Mesendoderm (in vitro differentiated cells): ENCODE data around the gene TNRC6C.

ENCODE experiments used
- DNase-seq: peaks from one replicate; pipeline ENCODE4 v3.0.0; 2013
- H2AK5ac ChIP-seq: 2 replicates; pipeline ENCODE4 v1.6.1; 2013; ENCODE audit warnings: low read length, inconsistent platforms
- H2BK120ac ChIP-seq: 2 replicates; pipeline ENCODE4 v1.6.1; 2013; ENCODE audit warnings: low read depth, mild to moderate bottlenecking, low read length, moderate library complexity, mixed read lengths
- H2BK15ac ChIP-seq: replicated peaks from 2 replicates; pipeline ENCODE4 v1.6.1; 2013; ENCODE audit warnings: low read depth, mild to moderate bottlenecking, moderate library complexity
- H2BK5ac ChIP-seq: 2 replicates; pipeline ENCODE4 v1.6.1; 2013; ENCODE audit warnings: low read length, inconsistent platforms
- H3K18ac ChIP-seq: 2 replicates; pipeline ENCODE4 v1.6.1; 2013; ENCODE audit warnings: mild to moderate bottlenecking, low read length, mixed read lengths
- H3K23ac ChIP-seq: one replicate; pipeline ENCODE4 v1.6.1; 2013; ENCODE audit warnings: low read length
- H3K27ac ChIP-seq: 2 replicates; pipeline ENCODE4 v1.5.1; 2013; ENCODE audit warnings: low read depth, mild to moderate bottlenecking, inconsistent platforms, low read length, moderate library complexity
- H3K27me3 ChIP-seq: 2 replicates; pipeline ENCODE4 v1.6.1; 2013; ENCODE audit warnings: low read length, control low read depth, mild to moderate bottlenecking, inconsistent platforms; ENCODE audit not compliant: insufficient read depth, poor library complexity
- H3K36me3 ChIP-seq: 2 replicates; pipeline ENCODE4 v1.6.1; 2013; ENCODE audit warnings: low read length, inconsistent platforms; ENCODE audit not compliant: control insufficient read depth, insufficient read depth
- H3K4ac ChIP-seq: one replicate; pipeline ENCODE4 v1.6.1; 2013; ENCODE audit warnings: low read depth, mild to moderate bottlenecking, low read length, moderate library complexity
- H3K4me1 ChIP-seq: 2 replicates; pipeline ENCODE4 v1.6.1; 2013; ENCODE audit warnings: low read depth, low read length, inconsistent platforms; ENCODE audit not compliant: control insufficient read depth
- H3K4me2 ChIP-seq: 2 replicates; pipeline ENCODE4 v1.6.1; 2013; ENCODE audit warnings: low read length
- H3K4me3 ChIP-seq: 2 replicates; pipeline ENCODE4 v1.5.1; 2013; ENCODE audit warnings: mild to moderate bottlenecking, low read length
- H3K56ac ChIP-seq: one replicate; pipeline ENCODE4 v1.6.1; 2013; ENCODE audit warnings: low read length
- H3K79me1 ChIP-seq: 2 replicates; pipeline ENCODE4 v1.6.1; 2013; ENCODE audit warnings: low read length, inconsistent platforms
- H3K79me2 ChIP-seq: 2 replicates; pipeline ENCODE4 v1.6.1; 2013; ENCODE audit warnings: mild to moderate bottlenecking, low read length; ENCODE audit not compliant: control insufficient read depth, insufficient read depth
- H3K9ac ChIP-seq: 2 replicates; pipeline ENCODE4 v1.6.1; 2013; ENCODE audit warnings: low read length, inconsistent platforms
- H4K5ac ChIP-seq: one replicate; pipeline ENCODE4 v1.6.1; 2013; ENCODE audit warnings: low read length
- H4K8ac ChIP-seq: one replicate; pipeline ENCODE4 v1.6.1; 2013; ENCODE audit warnings: low read depth, mild to moderate bottlenecking, control low read depth, low read length, moderate library complexity
- WGBS: extraction: QIAGEN DNeasy Blood & Tissue Kit; methylation state at CpG from one replicate; pipeline ENCODE4 v1.1.7; 2013; ENCODE audit warnings: low lambda C conversion rate, missing lambda C conversion rate; ENCODE audit not compliant: insufficient coverage; ENCODE audit errors: extremely low coverage; 5-methylcytosine and 5-hydroxymethylcytosine counted together

Gene TNRC6C

DNA sequence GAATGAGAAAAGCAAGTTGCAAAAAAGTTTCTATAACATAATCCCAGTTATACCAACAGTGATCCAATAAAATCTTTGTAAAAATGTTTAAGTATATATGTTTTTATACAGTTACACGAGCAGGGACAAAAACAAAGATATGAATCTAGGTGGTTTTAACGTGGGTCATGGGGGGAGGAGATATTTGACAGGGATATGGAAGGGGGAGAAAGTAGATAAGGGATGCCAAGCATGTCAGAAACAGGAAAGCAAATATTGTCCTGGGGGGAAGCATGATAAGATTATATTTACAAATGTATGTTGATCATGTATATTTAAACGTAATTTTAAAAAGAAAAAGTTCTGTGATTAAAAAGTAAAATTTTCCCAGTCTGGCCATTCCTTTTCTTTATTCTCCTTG lies 43.1 kb downstream of the TNRC6C start:
- no peak overlapping the region for H3K4me3 ChIP-seq
- H3K79me1 ChIP-seq, result peaks cover 7% of the 10 kb centered on the region
- no peaks in the 10 kb centered on the region for H3K27me3 ChIP-seq
- no peak for DNase-seq
- no peak overlapping the region for H3K4ac ChIP-seq
- H4K5ac ChIP-seq, result no peak overlapping the region
- H3K79me2 ChIP-seq, result no peaks in the 10 kb centered on the region
- peaks cover 2% of the 10 kb centered on the region for H3K4me1 ChIP-seq
- H3K23ac ChIP-seq, result no peak overlapping the region
- no peak overlapping the region for H3K27ac ChIP-seq
- no peak overlapping the region for H3K56ac ChIP-seq
- no peak overlapping the region for H2BK15ac ChIP-seq
- H3K36me3 ChIP-seq, result no peaks in the 10 kb centered on the region
- H4K8ac ChIP-seq, result no peak overlapping the region
- H2BK120ac ChIP-seq, result no peak overlapping the region
- H3K9ac ChIP-seq, result no peak overlapping the region
- H2BK5ac ChIP-seq, result no peak overlapping the region
- no peak overlapping the region for H3K4me2 ChIP-seq
- no peak overlapping the region for H3K18ac ChIP-seq
- no peak overlapping the region for H2AK5ac ChIP-seq
- WGBS, result no CpG with 5 or more reads among the region's 3 CpGs

DNA sequence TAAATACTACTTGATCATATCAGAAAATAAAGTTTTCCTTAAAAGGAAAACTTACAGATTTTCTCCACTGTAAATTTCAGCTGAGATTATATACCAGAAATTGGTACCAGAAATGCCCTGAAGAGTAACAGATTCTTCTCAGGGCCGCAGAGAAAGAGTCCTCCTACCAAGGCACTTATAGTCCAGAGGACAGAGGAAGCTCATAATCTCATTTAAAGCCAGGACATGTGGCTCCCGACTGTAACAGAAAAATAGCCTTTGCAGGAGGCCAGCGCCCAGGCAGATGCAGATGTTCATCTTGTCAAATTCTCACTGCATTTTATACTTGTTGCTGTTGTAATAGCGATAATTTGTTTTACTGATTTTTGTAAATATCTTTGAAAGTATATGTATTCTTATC lies 43.7 kb downstream of the TNRC6C start:
- no peak overlapping the region for H3K18ac ChIP-seq
- H4K8ac ChIP-seq, result no peak overlapping the region
- no peak overlapping the region for H2BK15ac ChIP-seq
- H2AK5ac ChIP-seq, result no peak overlapping the region
- no peak overlapping the region for H2BK120ac ChIP-seq
- no peak overlapping the region for H3K4me2 ChIP-seq
- H3K27me3 ChIP-seq, result no peaks in the 10 kb centered on the region
- no CpG with 5 or more reads among the region's 4 CpGs for WGBS
- no peak overlapping the region for H3K27ac ChIP-seq
- no peak overlapping the region for H3K23ac ChIP-seq
- H3K9ac ChIP-seq, result no peak overlapping the region
- H3K4ac ChIP-seq, result no peak overlapping the region
- H3K79me2 ChIP-seq, result no peaks in the 10 kb centered on the region
- no peak overlapping the region for H2BK5ac ChIP-seq
- H3K56ac ChIP-seq, result no peak overlapping the region
- H4K5ac ChIP-seq, result no peak overlapping the region
- DNase-seq, result no peak
- H3K79me1 ChIP-seq, result peaks cover 4% of the 10 kb centered on the region
- H3K4me1 ChIP-seq, result peaks cover 2% of the 10 kb centered on the region
- no peak overlapping the region for H3K4me3 ChIP-seq
- H3K36me3 ChIP-seq, result no peaks in the 10 kb centered on the region

DNA sequence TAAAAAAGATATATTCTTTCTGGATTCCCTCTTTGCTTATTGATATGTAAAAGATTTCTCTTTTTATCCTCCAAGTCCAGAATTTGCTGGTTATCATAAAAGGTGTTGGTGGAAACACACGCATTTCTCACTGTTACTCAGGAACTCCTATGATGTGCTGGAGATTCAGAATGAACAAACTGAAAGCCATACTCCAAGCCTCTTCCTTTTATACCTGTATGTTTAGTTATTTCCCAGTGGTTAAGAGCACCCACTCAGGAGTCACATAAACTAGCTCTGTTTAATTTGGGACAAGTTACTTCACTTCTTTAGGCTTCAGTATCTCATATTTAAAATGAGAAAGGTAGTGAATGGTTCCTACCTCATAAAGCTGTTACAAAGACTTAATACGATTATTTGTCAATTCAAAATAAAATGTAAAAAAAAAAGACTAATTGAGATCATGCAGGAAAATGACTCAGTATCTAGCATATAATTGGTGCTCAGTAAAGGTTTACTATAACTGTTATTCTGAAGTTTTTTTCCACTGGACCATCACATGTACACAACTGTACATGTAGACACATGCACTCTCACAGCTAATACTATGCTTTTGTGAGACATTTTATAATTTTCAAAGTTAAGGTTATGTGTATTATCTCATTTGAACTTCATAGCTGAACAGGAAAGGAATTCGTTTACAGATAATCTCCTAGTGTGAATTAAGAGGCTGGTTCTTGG lies 47.1 kb downstream of the TNRC6C start:
- Histone ChIP-seq H3K27me3 (no peaks in the 10 kb centered on the region), H3K4me3 (no peak overlapping the region), H2BK5ac (no peak overlapping the region), H3K56ac (no peak overlapping the region), H3K4me1 (no peaks in the 10 kb centered on the region), H3K79me1 (no peaks in the 10 kb centered on the region), H2BK15ac (no peak overlapping the region), H4K5ac (no peak overlapping the region), H2AK5ac (no peak overlapping the region), H4K8ac (no peak overlapping the region), H3K23ac (no peak overlapping the region), H3K79me2 (no peaks in the 10 kb centered on the region), H3K4me2 (no peak overlapping the region), H3K18ac (no peak overlapping the region), H2BK120ac (no peak overlapping the region), H3K9ac (no peak overlapping the region), H3K36me3 (no peaks in the 10 kb centered on the region), H3K27ac (no peak overlapping the region), H3K4ac (no peak overlapping the region)
- DNase-seq, result no peak
- WGBS, result no CpG with 5 or more reads among the region's 3 CpGs

DNA sequence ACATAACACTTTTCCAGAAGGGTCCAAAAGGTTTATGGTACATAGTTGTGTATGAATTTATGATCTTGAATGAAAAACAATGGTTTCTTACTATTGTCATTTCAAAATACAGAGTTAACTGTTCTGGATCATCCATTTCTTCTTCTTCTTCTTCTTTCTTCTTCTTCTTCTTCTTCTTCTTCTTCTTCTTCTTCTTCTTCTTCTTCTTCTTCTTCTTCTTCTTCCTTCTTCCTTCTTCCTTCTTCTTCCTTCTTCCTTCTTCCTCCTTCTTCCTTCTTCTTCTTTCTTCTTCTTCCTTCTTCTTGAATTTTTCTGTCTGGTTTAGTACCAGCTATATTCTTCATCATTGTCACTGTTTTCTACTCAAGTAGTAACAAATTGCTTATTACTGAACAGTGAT lies 47.8 kb downstream of the TNRC6C start:
- H3K9ac ChIP-seq, result no peak overlapping the region
- no peak overlapping the region for H3K4me2 ChIP-seq
- H3K23ac ChIP-seq, result no peak overlapping the region
- H3K79me2 ChIP-seq, result no peaks in the 10 kb centered on the region
- H3K27me3 ChIP-seq, result no peaks in the 10 kb centered on the region
- no peak overlapping the region for H2BK15ac ChIP-seq
- H2BK120ac ChIP-seq, result no peak overlapping the region
- no peaks in the 10 kb centered on the region for H3K36me3 ChIP-seq
- no peaks in the 10 kb centered on the region for H3K79me1 ChIP-seq
- H3K4me1 ChIP-seq, result no peaks in the 10 kb centered on the region
- H3K18ac ChIP-seq, result no peak overlapping the region
- no peak overlapping the region for H4K5ac ChIP-seq
- no peak overlapping the region for H3K4me3 ChIP-seq
- no peak overlapping the region for H3K56ac ChIP-seq
- DNase-seq, result no peak
- no peak overlapping the region for H4K8ac ChIP-seq
- H2BK5ac ChIP-seq, result no peak overlapping the region
- H3K4ac ChIP-seq, result no peak overlapping the region
- no peak overlapping the region for H3K27ac ChIP-seq
- no peak overlapping the region for H2AK5ac ChIP-seq

DNA sequence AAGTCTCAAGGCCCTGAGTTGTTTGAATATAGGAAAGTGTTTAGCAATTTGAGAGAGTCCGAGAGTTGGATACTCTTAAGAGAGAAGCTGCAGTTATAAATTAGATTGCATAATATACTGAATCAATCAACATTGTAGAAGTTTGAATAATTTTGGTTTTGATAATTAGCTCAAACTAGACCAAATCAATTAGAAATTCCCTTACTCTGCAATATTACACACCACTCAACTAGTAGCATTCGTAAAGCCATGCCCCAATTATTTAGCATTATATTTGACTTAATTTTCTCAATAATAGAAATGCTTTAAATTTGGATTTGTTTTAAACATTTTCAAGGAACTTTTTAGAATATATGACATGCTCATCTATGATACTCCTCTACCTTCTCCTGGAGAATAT lies 49.1 kb downstream of the TNRC6C start:
- Histone ChIP-seq H3K23ac (no peak overlapping the region), H4K8ac (no peak overlapping the region), H3K27ac (no peak overlapping the region), H2BK15ac (no peak overlapping the region), H3K56ac (no peak overlapping the region), H3K36me3 (no peaks in the 10 kb centered on the region), H3K27me3 (no peaks in the 10 kb centered on the region), H3K4ac (no peak overlapping the region), H3K9ac (no peak overlapping the region), H2BK5ac (no peak overlapping the region), H3K79me2 (no peaks in the 10 kb centered on the region), H3K18ac (no peak overlapping the region), H2AK5ac (no peak overlapping the region), H4K5ac (no peak overlapping the region), H3K4me2 (no peak overlapping the region), H3K4me1 (no peaks in the 10 kb centered on the region), H2BK120ac (no peak overlapping the region), H3K79me1 (no peaks in the 10 kb centered on the region), H3K4me3 (no peak overlapping the region)
- WGBS, result no CpG with 5 or more reads among the region's 2 CpGs
- no peak for DNase-seq

DNA sequence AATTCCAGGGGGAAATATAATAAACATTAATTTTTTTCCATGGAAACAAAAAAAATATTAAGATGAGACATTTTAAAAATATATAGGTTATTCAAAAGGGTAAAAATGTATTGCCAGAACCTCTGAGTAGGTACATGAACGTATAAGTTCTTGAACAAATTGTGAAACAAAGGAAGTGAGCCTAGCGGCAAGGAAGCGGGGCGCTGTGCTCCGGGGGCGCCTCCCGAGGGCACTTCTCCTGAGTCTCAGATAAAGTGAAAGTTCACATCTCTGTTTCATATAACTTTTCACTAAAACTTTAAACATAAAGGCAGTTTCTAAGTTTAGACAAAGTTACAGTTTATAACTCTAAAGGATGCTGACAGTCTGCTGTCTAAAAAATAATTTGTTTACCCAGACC lies 52.3 kb downstream of the TNRC6C start:
- DNase-seq, result no peak

More for the DNA sequence above, 52.3 kb downstream of the TNRC6C start:
- Histone ChIP-seq H2BK5ac (no peak overlapping the region), H3K18ac (no peak overlapping the region), H3K27me3 (no peaks in the 10 kb centered on the region), H3K4me2 (no peak overlapping the region), H4K8ac (no peak overlapping the region), H3K4ac (no peak overlapping the region), H2BK15ac (no peak overlapping the region), H3K9ac (no peak overlapping the region), H3K4me3 (no peak overlapping the region), H3K36me3 (no peaks in the 10 kb centered on the region), H4K5ac (no peak overlapping the region), H3K27ac (no peak overlapping the region), H3K56ac (no peak overlapping the region), H3K79me2 (no peaks in the 10 kb centered on the region), H2BK120ac (no peak overlapping the region), H3K4me1 (no peaks in the 10 kb centered on the region), H3K23ac (no peak overlapping the region), H3K79me1 (no peaks in the 10 kb centered on the region), H2AK5ac (no peak overlapping the region)
- WGBS, result no CpG with 5 or more reads among the region's 7 CpGs
